Panc1 (cell line): ENCODE data around the gene SLC1A3.

Source experiments
- CTCF ChIP-seq: fragments of 450-650 bp; IDR thresholded peaks from 2 replicates; pipeline ENCODE4 v1.5.1; 2017; ENCODE audit warnings: mild to moderate bottlenecking
- POLR2AphosphoS5 ChIP-seq: IDR thresholded peaks from 2 replicates; pipeline ENCODE4 v1.6.1; 2012; ENCODE audit warnings: mild to moderate bottlenecking, low read depth, low read length, moderate library complexity
- REST ChIP-seq, 2 experiments: IDR thresholded peaks; 2 replicates each; pipeline ENCODE4 v1.6.1; 2011 to 2012; ENCODE audit warnings: low read depth in 2 of 2, control low read depth in 1 of 2, low read length in 1 of 2, mild to moderate bottlenecking in 1 of 2, moderate library complexity in 1 of 2; ENCODE audit not compliant: insufficient read depth in 1 of 2
- TCF7L2 ChIP-seq: IDR thresholded peaks from 2 replicates; pipeline ENCODE4 v1.6.1; 2011; ENCODE audit warnings: mild to moderate bottlenecking, low read depth, low read length, inconsistent platforms

- no peak for TF ChIP-seq CTCF
- no peak for TF ChIP-seq REST (IDR thresholded peaks at IDR 0.05; ENCODE audit: insufficient read depth in 1 of 2, low read depth in 2 of 2, low read length in 1 of 2)
- no peak for TF ChIP-seq POLR2AphosphoS5
- TF ChIP-seq TCF7L2 = no peak
These were observed 46.8 kb downstream of the SLC1A3 start for GRCh38 chr5:36653044-36653705.
